ENCODE data around the gene SFT2D3.

The SFT2D3 gene

GRCh38 chr2:127672341-127673224 is 28.7 kb upstream of the SFT2D3 start:
- H3K9me3 ChIP-seq (ENCODE audit: control insufficient read depth, low read length): no peaks in the 10 kb centered on the region
- no peak for TF ChIP-seq CTCF (IDR thresholded peaks at IDR 0.05)
- no peak overlapping the region for H3K4me3 ChIP-seq (ENCODE audit: low read depth, low read length)
- no peaks in the 10 kb centered on the region for H3K79me2 ChIP-seq
- no peaks in the 10 kb centered on the region for H3K27me3 ChIP-seq (ENCODE audit: control insufficient read depth, insufficient read depth, low read length)
- H3K9ac ChIP-seq: no peak overlapping the region
- H3K27ac ChIP-seq: peak overlapping the region; percentile 32
- H3K4me2 ChIP-seq (ENCODE audit: low read length): no peak overlapping the region
- H3K36me3 ChIP-seq (ENCODE audit: control insufficient read depth, insufficient read depth, low read length): no peaks in the 10 kb centered on the region
- H3K4me1 ChIP-seq: peaks cover 6% of the 10 kb centered on the region
- H2AFZ ChIP-seq: no peak overlapping the region

DNA sequence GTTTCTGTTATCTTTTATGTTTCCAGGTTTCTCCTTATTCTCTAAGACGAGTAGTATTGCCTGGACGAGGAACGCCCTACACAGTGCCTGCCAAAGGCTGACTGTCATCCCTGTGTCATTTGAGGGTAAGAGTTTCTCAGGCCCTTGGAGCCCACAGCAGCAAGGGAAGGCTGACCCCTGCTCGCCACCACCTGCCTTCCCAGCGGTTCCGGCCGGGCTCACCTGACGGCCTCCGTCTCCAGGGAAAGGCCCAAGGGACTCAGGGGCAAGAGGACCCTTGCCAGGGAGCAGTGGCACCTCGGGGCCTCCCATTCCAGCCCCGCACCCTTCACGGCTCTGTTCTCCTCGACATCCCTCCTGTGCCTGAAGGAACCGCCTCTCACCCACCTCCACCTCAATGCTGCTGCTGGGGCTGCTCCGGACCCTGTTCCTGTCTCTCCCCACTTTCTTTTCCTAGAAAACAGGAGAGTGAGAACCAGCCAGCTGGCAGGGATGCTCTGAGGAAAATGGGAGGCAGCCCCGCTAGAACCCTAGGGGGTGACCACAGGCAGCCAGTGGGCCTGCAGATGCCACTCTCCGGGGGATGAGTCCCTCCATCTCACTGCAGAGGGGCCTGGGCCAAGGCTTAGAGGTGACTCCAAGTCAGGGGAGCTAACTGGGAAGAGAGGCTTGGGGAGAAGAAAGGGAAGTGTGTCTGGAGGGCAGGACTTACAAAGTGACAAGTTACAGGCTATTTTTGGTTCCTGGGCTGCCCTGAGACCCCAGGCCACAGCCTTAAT is 27.8 kb upstream of the SFT2D3 start:
- H3K9me3 ChIP-seq (ENCODE audit: control insufficient read depth, low read length): no peaks in the 10 kb centered on the region
- no peak overlapping the region for H3K4me3 ChIP-seq (ENCODE audit: low read depth, low read length)
- H3K4me1 ChIP-seq: peaks cover 6% of the 10 kb centered on the region
- H3K4me2 ChIP-seq (ENCODE audit: low read length): peak overlapping the region; percentile 12
- no peak overlapping the region for H3K9ac ChIP-seq
- no peaks in the 10 kb centered on the region for H3K36me3 ChIP-seq (ENCODE audit: control insufficient read depth, insufficient read depth, low read length)
- H2AFZ ChIP-seq: no peak overlapping the region
- no peaks in the 10 kb centered on the region for H3K79me2 ChIP-seq
- H3K27ac ChIP-seq: peak overlapping the region; percentile 32
- H3K27me3 ChIP-seq (ENCODE audit: control insufficient read depth, insufficient read depth, low read length): no peaks in the 10 kb centered on the region
- TF ChIP-seq CTCF (IDR thresholded peaks at IDR 0.05): no peak

DNA sequence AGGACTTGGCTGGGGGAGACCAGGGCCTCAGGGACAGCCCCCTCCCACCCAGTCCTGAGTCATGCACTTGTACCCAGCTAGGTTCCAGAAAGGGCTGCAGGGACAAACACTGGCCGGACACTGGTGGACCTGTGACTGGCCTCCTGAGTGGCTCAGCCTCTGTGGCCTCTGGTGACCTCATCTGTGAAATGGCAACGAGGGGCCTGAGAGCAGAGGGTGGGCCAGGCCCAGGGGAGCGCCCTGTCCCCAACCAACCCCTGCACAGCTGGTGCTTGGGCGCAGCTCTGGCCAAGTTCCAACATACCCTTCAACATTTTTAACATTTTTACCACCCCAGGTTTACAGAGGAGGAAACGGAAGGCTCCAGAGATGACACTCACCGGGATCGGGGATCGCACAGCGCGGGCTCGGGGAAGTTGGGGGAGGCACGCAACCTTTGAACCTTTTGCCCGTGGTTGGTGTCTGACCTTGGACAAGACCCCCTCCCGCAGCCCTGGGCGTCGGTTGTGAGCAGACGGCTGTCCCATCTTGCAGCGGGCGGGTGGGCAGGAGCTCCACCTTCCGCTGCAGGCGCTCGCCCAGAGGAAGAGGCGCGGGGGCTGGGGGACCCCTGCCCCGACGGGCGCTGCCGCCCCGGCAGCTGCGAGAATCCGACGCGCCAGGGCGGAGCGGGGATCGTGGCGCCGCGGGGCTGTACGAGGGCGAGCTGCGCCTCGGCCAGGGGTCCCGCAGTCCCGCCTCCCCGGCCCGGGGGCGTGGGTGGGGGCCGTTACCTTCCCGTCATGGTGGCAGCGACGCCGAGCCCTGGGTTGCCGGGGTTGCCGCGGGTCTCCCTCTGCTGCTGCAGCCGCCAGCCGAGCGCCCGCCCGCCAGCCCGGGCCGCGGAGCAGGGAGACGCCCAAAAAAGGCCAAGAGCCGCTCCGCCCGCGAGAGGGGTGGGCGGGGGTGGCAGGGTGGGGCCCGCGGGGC is 26.8 kb upstream of the SFT2D3 start:
- H3K36me3 ChIP-seq (ENCODE audit: control insufficient read depth, insufficient read depth, low read length): no peaks in the 10 kb centered on the region

More for the DNA sequence above, 26.8 kb upstream of the SFT2D3 start:
- Histone ChIP-seq H3K9me3 (ENCODE audit: control insufficient read depth, low read length) (no peaks in the 10 kb centered on the region), H3K4me2 (ENCODE audit: low read length) (peak overlapping the region; percentile 57), H2AFZ (peak overlapping the region; percentile 78), H3K27me3 (ENCODE audit: control insufficient read depth, insufficient read depth, low read length) (no peaks in the 10 kb centered on the region), H3K79me2 (no peaks in the 10 kb centered on the region), H3K4me1 (peaks cover 6% of the 10 kb centered on the region), H3K4me3 (ENCODE audit: low read depth, low read length) (peak overlapping the region; percentile 22), H3K27ac (no peak overlapping the region), H3K9ac (no peak overlapping the region)
- TF ChIP-seq CTCF (IDR thresholded peaks at IDR 0.05): no peak

Measured in parathyroid adenoma (tissue), 2 donors.